NCI-H510A treated with DMSO at 0.1 percent for 48 hours (cell line): ENCODE measurements around the gene IWS1.
"Not testable (repeated sequence)": the region's sequence is repeated elsewhere in the genome, so short reads cannot be mapped to it uniquely, and the experiment has no call there.

Source experiments
- DNase-seq: peaks from one replicate; lab custom pipeline; 2025; lab: John Stamatoyannopoulos, UW

The IWS1 gene

DNA sequence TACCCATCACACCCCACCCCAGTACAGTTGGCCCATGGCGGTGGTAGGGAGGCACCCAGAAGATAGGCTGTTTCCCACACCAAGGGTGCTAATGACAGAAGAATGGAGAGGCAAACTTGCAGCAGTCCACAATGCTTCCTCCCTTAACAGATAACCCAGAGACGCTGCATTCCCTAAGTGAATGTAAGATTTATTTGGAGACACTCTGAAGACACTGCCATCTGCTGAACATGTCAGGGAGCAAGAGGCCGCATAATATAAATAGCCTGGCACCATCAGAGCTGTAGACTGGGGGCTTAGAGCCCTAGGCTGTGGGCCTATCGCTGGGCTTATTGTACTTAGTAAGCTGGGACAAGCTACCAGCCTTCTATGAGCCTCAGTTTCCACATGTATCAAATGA lies 2.2 kb upstream of the IWS1 start:
- no peak for DNase-seq

DNA sequence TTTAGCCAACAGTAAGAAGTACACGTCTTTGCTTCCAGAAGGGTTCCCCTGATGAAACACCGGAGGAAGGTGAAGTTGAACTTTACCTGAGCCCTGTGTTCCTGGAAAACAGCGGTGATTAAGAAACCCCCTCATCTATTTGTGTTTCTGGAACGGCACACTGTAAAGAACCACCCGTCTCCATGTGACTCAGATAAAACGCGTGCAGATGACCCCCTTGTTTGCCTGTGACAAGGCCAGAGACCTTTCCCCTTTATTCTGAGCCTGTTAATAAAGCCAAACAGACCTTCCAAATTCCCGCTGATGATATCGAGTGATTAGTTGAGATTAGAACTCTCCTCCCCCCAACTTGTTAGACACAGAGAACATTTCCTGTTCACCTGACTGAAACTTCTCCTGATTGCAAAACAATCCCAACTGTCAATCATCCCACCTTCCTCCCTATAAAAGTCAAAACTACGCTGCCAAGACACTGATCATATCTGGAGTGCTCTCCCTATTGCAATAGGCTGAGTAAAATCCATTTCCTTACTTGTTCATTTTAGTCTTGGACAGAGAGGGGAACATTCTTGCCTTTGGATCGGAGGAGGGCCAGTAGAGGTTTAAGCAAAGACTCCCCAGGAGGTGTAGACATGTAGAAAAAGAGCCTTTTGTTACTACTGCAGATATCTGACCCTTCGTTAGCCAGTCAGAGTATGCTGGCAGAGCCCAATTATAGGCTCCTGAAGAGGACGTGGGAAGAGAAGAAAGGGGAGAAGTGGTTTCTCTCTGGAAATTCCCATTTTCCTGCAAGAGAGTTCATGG lies 914 bp upstream of the IWS1 start:
- peak; percentile 78 for DNase-seq

DNA sequence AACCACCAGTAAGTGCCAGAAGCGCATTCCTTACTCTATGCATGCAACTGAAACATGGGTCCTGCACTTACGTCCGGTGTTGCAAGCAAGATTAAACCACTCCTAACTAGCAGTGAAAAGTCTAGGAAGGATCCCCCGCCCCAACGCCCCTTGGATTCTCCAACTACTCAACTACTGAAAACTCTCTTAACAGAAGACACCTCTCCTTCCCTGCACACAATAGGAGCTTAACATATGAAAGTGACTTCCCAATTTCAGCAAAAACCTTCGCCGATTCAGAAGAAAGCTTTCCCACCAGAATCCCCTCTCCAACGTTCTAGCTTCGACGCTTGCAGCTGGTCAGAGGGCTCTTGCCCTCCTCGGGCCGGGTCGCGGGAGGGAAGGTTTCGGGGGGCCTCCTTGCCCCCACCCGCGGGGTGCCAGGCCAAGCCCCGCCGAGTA lies 578 bp downstream of the IWS1 start:
- DNase-seq = peak; percentile 46

DNA sequence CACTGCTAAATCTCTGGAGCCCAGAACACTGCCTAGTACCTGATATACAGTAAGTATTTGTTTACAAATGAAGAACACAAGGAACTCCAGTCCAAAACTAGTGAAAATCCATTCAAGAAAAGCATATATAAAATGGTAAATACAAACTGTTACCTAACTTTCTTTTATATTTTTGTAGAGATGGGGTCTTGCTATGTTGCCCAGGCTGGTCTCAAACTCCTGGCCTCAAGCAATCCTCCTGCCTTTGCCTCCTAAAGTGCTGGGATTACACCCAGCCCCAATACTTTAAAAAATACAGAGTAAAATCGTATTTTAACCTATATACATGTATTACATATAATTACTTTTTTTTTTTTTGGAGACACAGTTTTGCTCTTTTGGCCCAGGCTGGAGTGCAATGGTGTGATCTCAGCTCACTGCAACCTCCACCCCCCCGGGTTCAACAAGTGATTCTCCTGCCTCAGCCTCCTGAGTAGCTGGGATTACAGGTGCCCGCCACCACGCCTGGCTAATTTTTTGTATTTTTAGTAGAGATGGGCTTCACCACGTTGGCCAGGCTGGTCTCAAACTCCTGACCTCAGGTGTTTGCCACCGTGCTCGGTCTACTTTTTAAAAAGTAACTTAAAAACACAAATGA lies 2.0 kb downstream of the IWS1 start:
- not testable (repeated sequence) for DNase-seq

DNA sequence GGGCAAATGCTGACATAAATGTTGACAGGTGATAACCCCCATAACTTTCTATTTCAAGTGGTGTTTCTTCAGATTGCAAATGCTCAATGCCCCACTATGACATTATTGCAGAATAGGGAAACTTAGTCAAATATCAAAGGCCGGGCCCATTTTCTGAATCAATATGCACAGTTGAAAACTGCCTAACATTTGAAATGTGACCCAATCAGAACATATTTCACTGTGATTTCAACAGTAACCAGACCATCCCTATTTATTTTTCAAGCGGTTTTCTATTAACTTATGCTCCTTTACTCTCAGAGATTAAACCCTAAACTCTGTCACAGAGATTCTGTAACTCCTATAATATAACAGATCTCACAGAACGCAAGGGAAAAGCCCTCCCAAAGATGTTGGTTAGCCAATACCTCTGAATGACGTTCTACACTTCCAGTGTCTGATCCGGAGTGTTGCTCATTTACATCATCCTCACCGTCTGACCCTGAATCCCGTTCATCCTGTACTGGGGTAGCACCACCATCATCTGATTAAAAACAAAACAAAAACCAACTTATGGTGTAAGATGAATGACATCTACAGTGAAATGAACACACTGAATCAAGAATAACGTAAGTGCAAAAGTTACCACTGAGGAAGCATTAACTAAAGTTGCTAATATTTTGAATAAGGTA lies 2.9 kb downstream of the IWS1 start:
- no peak for DNase-seq

DNA sequence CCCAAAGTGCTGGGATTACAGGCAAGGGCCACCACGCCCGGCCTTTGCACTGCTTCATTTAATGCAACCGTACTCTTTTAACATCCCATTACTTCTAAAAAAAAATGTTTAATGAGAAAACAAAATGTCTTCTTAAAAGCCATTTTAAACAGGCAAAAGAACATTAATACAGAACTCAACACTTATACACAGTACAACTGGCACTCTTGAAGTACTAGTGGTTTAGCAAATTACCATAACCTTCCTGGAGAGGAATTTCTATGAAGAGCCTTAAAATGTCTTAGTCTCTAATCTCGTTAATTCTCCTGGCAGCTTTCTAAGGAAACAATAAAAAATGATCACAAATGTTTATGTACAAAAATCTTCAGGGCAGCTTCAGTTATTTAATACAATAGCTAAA lies 5.9 kb downstream of the IWS1 start:
- no peak for DNase-seq

DNA sequence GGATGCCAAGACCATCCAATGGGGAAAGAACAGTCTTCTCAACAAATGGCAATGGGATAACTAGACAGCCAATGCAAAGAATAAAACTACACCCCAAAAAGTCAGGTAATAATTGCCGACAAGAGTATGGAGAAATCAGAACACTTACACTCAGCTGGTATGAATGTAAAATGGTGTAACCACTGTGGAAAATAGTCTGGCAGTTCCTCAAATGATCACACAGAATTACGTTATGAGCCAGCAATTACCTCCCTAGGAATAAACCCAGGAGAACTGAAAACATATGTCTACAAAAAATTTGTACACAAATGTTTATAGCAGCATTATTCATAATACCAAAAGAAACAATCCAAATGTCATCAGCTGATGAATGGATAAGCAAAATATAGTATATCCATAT lies 8.8 kb downstream of the IWS1 start:
- DNase-seq = no peak

DNA sequence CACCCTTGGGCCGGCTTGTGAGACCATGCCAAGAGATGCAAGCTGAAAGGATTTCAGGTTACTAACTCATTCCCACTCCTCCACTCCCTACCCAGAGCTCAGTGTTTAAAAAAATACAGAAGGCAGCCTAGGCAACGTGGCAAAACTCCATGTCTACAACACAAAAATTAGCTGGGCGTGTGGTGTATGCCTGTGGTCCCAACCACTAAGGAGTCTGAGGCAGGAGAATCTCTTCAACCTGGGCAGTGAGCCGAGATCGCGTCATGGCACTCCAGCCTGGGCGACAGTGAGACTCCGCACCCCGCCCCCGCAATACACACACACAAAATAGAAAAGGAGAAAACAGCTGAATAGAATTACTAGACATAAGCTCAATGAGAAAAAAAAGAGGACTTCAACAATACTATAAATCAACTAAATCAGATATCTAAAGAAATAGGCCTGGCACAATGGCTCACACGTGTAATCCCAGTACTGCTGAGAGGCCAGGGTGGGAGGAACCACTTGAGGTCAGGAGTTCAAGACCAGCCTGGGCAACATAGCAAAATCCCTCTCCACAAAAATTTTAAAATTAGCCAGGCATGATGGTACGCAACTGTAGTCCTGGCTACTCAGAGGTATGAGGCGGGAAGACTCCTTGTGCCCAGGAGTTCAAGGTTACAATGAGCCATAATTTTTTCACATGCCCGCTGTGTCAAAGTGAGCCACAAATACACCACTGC lies 10.1 kb downstream of the IWS1 start:
- DNase-seq = no peak

DNA sequence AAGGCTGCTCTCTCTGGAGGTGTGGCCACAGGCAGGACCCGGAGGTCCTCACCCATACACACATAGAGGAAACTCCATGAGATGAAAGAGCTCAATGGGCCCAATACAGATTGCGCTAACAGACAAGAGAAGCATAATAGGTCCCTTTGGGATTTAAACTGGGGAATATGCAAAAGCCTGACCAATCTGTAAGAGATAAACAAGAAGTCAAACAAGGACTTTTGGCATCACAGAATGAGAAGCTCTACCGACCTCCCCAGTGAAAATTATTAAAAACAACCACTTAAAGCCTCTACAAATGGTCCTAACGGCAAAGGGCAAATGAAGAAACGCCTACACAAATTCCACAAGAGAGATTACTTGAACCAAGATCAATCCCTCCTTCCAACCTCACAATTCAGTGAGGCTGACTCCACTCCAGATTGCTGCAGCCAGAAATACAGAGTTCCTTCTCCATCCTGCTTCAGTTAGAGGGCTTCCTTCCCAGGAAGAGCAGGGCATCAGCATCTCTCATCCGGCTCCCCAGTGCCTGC lies 10.8 kb downstream of the IWS1 start:
- no peak for DNase-seq

DNA sequence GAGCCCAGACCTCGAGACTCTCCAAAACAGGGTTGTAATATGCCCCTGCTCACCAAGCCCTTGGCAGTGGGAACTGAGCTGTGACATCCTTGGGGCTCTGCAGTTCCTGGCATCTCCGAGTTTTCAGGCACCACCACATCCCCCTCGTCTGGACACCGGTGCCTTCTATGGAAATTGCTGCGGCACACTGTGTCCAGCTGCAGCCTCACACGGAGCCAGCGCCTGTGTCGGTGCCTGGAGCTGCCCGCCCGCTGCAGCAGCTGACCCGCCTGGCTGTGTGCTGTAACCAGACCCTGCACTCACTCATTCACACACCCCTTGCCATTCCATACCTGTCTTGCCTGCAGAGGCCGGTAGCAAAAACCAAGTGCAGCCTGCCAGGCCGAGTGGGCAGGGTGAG lies 11.8 kb downstream of the IWS1 start:
- DNase-seq = no peak

DNA sequence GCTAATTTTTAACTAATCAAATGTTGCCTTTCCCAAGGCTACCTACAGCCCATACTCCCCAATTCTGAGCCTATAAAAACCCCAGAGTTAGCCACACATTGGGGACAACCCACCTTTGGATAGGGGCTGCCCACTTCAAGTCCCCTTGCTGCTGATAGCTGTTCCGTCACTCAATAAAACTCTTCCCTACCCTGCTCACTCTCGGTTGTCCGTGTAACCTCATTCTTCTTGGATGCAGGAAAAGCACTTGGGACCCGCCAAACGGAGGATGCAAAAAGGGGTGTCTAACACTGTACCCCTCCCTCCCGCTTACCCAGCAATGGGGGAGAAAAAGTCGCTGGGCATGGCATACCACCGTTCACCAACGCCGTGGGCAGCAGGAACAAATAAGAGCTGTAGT lies 12.2 kb downstream of the IWS1 start:
- DNase-seq = no peak

DNA sequence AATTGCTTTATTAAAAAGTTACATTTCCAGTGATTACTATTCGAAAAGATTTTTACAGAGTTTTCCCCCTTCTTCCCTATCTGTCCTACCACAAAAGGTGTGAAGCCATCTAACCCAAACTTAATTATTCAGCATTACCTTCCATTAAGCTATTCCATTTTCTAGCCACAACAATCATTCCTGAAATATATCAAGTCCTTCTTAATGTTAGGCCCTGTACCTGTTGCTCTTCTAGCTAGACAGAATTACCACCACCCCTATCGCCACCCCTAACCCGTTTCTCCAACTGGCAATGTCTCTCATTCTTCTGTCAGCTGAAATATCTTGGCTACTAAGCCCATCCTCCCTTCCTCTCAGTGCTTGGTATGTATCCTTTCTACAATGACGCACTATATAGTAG lies 13.9 kb downstream of the IWS1 start:
- DNase-seq = no peak

DNA sequence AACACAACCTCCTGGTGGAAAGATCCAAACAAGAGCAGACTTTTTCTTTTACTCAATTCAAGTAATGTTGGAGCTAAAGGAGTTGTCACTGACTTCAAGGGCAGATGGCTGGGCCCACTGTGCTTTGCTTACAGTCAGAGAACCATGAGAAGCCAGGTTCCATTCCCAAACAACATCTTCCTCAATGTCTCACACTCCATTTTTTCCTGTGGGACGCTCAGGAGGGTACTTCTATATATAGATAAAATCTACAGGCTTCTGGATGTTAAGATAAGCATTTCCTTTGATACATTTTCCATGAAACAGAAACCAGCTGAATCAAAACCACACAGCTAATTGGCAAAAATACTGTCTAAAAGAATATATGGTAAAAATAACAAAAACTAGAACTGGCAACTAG lies 14.4 kb downstream of the IWS1 start:
- DNase-seq = no peak

DNA sequence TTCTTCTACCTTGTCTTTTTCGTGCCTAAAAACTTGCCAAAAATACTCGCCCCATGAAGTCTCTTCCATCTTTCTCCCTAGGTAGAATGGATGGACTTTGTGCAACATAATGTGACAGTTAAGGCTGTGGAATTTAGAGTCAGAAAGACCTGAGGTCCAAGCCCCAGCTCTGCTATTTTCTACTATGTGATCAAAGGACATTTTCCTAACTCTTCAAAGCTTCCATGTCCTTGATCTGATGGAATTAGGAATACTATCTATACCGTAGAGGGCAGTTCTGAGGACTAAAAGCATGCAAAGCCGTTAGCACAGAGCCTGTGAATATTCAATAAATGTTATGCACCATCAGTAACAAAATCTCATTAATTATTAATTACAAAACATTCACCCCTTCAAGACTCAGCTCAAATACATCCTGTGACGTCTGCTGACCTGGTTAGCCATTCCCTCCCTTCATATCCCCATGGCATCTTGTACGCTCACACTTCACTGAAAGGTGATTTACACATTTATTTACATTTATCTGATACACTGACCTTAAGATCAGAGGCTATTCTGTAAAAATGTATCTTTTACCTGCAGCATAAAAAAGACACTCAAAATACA lies 15.1 kb downstream of the IWS1 start:
- no peak for DNase-seq

DNA sequence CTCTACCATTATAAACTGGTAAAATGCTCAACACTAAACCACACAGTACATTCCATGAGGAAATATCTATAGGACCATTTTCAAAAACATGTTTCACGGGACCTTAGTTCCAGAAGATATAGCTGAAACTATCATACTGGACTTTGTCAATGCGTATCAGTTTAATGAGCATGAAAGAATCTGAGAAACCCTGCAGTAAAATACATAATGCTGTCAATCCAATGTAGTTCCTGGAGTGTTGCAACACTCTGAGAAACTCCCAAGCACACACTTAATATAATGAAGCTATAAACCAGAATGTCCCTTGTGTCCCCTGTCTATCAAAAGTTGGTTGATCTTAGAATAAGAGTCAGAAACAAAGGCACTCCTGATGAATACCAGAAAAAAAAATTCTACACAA lies 16.2 kb downstream of the IWS1 start:
- no peak for DNase-seq

DNA sequence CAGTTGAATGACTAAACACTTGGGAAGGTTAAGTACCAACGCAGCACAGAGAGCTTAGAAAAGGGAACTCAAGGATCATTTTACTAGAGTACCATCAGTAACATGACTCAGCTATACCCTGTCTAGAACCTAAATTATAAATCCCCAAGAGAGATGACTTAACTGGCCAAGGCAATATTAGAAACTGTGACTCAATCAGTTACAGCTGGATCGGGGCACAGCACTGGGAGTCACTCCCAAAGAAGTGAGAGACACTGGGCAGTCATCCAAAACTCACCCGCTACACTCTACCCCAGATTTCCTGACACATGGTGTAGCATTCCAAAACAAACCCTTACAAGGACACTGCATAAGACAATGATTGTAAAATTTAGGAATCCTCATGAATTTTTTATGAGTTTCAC lies 17.7 kb downstream of the IWS1 start:
- peak; percentile 39 for DNase-seq

DNA sequence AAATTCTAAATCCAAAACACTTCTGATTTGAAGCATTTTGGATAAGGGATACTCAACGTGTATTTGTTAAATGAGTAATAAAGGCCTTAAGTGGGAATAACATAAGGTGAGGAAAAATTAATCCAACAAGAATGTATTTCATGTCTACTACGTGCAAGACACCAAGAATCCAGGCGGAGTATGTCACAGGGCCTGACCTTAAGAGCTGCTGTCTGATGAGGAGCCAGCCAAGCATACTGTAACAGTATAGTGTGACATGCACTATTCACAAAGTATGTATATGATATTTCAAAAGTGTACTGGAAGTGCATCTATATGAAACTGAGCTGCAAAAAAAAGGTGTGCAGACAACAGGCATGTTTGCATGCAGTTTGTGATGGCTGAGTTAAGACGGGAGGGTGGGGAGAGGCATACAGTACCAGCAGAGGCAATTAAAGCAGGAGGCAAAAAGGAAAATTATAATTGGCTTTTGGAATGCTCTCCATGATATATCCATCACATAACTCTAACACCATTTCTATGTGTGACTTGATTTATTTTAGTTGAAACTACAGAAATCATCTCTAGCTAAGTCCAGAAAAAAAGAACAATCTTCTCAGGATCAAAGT lies 18.2 kb downstream of the IWS1 start:
- DNase-seq = no peak

DNA sequence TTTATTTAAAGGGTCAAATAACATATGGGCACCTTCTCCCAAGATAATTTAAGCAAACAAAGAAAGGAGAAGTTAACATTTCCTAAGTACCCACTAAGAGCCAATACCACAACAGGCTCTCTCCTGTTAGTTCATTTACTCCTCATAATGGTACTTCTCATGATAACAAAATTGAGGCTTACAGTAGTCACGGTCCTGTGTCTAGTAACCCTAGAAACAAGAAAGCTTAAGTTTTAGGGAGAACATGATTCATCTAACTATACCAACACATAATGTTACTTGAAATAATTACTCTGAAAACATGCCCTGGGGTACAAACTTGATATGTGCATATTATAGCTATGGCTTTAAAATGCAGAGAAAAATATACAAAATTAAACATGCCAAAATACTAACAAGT lies 19.8 kb downstream of the IWS1 start:
- no peak for DNase-seq

DNA sequence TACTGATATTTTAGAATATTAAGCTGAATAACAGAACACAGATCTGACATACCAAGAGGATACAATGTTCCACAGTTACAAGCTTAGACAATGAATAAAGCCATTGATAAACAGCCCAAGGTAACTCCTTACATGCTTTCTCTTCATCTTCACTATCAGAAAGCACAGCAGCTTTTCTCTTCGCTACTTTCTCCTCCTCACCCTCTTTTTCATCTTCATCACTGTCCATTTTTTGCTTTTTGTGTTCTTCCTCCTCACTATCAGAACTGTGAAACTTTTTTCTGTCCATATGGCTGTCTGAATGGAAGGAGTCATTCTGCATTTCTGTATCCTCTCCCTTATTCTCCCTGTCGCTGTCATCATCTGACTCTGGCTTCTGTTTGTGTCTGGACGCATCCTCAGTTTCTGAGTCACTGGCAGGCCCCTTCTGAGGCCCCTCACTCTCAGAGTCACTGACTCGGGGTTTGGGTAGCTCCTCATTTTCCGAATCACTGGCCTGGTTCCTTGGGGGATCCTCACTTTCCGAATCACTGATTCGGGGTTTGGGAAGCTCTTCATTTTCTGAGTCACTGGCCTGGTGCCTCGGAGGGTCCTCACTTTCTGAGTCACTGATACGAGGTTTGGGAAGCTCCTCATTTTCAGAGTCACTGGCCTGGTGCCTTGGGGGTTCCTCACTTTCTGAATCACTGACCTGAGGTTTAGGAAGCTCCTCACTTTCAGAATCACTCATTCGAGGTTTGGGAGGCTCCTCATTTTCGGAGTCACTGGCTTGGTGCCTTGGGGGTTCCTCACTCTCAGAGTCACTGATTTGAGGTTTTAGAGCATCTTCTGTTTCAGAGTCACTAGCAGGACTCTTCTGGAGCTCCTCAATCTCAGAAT lies 21.5 kb downstream of the IWS1 start:
- DNase-seq = no peak

DNA sequence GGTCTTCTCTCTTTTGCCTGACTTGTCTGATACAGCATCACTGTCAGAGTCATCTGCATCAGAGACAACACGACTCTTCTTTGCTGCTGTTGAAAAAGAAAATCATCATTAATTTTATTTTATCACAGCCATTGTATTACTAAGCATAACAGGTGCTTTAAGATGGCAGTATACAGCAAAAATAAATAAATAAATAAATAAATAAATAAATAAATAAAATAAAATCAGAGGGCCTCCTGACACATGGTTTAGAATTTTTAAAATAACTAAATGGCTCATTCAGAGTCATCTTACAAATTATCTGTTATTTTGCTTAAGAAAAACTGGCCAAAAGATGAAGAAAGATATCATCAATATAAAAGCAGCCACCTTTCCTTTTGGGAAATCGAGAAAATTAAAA lies 22.8 kb downstream of the IWS1 start:
- DNase-seq = no peak
